NCI-H1694 (cell line): ENCODE data around the gene QPCT.
"Not testable (repeated sequence)": the region's sequence is repeated elsewhere in the genome, so short reads cannot be mapped to it uniquely, and the experiment has no call there.

Source experiments
- DNase-seq: peaks from one replicate; lab custom pipeline; 2025; lab: John Stamatoyannopoulos, UW

Gene QPCT

GRCh38 chr2:37358466-37358865, 14.0 kb downstream of the QPCT start:
- no peak for DNase-seq

GRCh38 chr2:37361216-37361815, 16.9 kb downstream of the QPCT start:
- DNase-seq: no peak

GRCh38 chr2:37361994-37362698, 17.7 kb downstream of the QPCT start:
- no peak for DNase-seq

DNA sequence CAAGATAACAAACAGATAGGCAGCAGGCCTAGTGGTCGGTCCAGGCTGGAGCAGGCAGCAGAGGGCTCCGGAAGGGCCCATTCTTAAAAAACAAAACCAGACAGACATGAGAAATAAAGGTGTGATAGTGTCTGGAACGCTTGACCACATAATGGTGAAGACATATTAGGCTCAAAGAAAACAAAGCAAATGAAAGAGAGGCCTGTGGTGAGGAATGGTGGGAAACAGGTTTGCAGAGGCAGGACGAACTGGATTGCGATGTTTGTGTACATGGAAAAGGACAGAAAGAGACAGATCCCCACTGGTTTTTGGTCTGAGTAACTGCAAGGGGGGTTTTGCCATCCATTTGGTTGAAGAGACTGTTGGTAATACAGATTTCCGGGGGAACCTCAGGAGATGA, 19.9 kb downstream of the QPCT start:
- no peak for DNase-seq

GRCh38 chr2:37365669-37366068, 21.2 kb downstream of the QPCT start:
- DNase-seq: no peak

DNA sequence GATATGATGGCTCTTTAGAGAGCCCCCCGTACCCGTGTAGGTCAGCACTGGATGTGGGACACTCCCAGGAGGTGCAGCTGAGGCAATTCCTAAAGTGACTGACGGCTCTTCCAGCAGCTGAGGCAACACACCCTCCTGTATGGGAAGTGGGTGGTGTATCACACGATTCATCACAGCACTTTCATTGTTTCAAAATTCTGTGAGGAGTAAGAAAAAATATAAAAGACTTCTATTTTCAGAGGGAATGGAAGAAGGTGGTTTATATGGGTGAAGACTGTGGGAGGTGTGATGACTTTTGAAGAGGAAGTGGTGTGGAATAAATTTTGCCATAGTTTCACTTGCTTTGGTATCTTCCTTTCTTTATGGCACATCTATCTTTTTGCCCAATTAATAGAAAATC, 22.3 kb downstream of the QPCT start:
- DNase-seq: no peak

DNA sequence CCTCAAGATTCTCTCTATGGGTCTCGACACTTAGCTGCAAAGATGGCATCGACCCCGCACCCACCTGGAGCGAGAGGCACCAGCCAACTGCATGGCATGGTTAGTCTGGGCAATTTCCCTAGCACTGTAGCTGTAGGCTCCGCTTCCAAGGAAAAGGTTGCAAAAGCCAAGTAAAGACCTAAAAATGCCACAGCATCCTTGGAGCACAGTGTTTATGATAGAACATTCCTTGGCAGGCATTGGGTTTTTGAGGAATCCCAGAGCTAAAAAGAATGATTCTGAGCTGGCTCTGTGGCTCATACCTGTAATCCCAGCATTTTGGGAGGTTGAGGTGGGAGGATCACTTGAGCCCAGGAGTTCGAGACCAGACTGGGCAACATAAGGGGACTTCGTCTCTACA, 22.9 kb downstream of the QPCT start:
- no peak for DNase-seq

GRCh38 chr2:37367984-37368383, 23.6 kb downstream of the QPCT start:
- no peak for DNase-seq

DNA sequence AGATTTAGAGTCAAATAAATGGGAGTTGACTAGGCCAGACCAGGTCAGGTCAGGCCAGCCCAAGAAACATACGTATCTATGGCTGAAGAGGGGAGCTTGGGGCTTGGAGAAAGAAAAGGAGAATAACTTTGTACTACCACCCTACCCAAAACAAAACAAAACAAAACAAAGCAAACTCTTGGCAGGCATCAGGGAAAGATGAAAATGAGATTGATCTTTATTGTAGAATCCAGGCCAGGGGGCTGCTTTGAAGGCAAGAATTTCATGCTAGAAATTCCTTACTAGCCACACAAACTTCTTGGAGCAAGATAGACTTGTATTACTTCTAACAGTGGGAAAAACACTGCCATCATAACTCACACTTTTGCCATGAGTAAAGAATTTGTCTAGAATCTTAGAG, 26.2 kb downstream of the QPCT start:
- no peak for DNase-seq

DNA sequence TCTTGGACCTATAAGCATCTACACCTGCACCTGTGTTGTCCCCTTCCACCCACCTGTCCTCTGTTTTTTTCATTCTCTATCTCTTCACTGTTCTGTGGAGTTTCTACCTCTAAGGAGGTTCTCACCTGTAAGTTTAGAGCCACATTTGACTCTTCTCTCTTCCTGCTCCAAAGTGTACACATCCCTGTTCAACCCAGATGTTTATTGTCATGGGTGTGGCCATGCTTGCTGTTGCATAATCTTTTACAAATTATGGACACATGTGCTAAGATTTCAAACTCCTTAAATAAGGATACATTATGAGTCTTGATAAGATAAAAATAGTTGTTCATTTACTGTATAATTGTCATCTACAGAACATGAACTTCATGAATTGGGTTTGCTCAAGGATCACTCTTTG, 27.6 kb downstream of the QPCT start:
- no peak for DNase-seq

GRCh38 chr2:37375741-37376288, 31.4 kb downstream of the QPCT start:
- DNase-seq: no peak

DNA sequence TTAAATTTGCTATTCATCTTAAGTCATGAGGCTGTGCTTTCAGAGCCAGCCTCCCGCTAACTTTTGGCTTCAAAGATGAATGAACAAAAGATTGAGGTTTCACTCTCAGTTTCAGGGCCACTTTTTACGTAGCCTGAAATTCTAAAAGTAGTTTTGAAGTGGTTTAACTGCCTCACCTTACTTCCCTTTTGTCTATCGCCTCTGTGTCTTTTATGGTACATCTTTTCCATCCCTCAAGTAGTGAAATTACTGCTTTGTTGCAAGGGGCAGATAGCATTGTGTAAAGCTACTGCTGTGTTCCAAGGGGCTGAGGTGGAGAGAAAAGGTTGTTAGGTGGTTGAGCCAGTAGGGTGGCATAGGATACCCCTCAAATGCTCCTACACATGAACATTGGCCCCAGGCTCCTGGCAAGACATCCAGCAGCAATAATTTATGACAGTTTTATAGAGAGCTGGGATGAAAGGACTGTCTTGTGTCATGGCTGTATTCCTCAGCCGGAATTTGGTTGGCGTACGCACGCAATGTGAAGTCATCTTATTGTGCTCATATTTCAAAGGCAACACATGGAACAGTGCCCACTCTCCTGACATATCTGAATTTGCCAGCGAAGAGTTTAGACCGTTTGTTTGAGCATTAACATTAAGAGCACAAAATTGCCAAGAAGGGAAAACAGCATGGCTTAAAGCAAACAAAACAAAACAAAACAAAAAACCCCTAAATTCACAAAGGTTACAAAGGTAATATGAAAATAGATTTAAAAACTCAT, 32.2 kb downstream of the QPCT start:
- DNase-seq: no peak

DNA sequence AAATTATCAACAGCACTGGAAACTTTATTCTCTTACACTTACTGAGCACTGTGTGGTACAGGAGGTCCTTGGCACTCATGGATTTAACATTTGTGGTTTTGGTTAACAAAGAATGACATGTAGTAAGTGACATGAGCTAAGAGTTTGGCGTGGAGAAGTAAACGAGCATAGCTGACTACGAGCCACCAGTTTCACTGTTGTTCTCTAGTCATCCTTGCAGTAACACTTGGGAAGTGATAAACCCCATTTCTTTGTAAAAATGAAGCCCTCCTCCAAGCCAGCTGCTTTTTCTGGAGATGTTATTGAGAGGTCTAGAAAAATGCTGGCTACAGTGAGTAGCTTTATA, 32.7 kb downstream of the QPCT start:
- DNase-seq: no peak

GRCh38 chr2:37378411-37378810, 34.0 kb downstream of the QPCT start:
- DNase-seq: no peak

- no peak for DNase-seq
Observed at GRCh38 chr2:37379881-37380296, 35.5 kb downstream of the QPCT start.

DNA sequence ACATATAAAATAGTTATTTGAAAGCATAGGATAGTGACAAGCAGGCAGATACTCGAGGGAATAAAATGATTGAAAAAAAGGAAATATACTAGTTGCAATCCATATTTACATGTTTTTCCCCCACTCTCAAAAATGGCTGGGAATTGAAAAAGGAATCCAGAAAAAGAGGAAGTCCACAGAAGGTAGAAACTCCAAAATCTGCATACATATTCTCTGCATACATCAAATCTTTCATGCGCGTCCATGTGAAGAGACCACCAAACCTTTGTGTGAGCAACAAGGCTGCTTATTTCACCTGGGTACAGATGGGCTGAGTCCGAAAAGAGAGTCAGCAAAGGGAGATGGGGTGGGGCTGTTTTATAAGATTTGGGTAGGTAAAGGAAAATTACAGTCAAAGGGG, 36.4 kb downstream of the QPCT start:
- not testable (repeated sequence) for DNase-seq

DNA sequence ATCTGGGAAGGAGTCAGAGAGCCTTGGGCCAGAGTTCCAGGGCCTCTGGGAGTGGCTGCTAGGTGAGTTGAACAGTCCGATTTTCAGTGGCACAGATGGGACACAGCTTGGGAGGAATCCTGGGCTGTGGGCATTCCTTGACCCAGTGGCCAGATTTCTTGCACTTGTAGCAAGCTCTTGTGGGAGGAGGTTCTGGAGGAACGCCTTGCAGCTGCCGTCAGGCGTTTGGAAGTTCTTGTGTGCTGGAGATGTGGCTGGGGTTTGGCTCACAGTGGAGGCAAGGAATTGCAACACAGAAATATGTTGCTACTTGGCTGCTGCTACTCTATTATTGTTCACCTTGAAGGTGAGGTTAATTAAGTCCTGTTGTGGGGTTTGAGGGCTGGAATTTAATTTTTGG, 39.8 kb downstream of the QPCT start:
- DNase-seq: not testable (repeated sequence)

GRCh38 chr2:37387148-37387835, 42.9 kb downstream of the QPCT start:
- no peak for DNase-seq

DNA sequence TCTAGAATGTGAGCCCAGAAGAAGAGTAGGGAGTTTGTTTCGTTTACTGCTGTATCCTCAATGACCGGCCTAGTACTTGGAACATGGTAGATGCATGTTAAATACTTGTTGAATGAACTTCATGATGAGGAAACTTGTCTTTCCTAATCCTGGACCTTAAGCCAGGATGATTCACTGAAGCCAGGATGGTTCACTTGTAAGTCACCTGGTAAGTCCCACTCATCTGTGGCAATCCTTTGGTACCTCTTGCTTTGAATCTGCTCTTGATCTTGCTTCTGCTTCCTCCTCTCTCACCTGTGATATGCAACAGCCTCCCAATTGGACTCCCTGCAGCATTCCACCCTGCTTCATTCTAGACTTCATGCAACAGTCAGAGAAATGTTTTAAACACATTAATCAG, 43.6 kb downstream of the QPCT start:
- no peak for DNase-seq

- DNase-seq: no peak
Observed at GRCh38 chr2:37389395-37389794, 45.0 kb downstream of the QPCT start.

DNA sequence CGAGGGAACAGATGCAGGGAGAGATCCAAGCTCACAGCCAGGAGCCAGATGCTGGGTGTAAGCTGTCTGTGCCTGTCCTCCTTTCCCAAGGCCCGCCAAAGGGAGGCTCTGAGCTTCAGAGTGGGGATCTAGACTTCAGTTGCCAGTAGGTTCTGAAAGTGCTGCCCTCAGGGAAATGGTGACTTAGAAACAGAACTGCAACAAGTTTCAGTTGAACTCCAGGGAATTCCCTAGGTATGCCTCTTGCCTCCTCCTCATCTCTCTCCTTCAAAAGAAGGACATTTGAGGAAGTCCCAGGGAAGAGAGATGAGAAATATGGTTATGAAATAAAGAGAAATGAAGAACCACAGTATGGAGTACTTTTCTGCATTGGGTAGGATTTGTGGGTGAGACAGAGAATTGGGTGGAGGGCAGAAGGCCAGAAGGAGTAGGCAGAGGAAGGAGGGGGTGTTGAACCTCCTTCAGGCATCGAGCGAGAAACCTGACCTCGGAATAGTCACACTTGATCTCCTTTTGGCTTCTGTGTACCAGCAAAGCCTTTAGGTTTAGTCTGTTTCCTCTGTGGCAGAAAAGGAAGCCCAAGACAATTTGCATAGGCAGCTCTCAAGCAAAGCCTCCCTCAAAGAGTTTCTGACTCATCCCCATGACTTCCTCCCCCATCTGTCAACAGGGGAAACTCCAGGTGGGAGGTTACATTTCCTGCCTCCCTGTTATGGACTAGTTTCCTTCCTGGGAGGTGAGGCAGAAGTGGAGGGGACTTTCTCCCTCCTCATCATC, 45.7 kb downstream of the QPCT start:
- peak; percentile 10 for DNase-seq

DNA sequence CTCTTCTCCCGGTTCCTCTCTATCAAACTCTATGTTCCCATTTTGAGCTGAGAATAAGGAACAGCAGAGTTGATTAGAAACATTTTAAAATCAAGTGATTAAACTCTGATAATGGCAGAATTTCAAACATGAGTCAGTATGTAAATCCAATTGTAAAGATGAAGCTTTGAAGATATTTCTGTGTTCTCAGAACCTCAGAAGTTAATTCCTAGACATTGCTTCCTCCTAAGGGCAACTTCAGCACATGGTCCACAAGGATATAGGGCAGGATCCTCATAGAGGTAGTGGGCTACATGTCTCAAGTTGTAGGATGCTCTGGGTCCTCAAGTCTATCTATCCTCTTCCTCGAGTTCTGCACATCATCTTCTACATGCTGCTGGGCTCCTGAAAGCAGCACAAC, 46.3 kb downstream of the QPCT start:
- DNase-seq: no peak
